HepG2 (cell line): ENCODE results near the gene ELP1. TPM values are rescaled to one million over a fixed set of nuclear protein-coding genes. Genes with fewer than 3 reads are reported as not detected.

ENCODE experiments used
- ARHGAP35 ChIP-seq: sonication (generic); formaldehyde crosslinking; IDR thresholded peaks from 2 replicates; pipeline ENCODE4 v1.9.0; 2022; ENCODE audit warnings: mild to moderate bottlenecking, inconsistent platforms, moderate library complexity, missing genetic modification reagents, borderline replicate concordance
- ATF5 ChIP-seq: sonication (generic); formaldehyde crosslinking; IDR thresholded peaks from 2 replicates; pipeline ENCODE4 v1.4.0; 2020; ENCODE audit warnings: mild to moderate bottlenecking, low read depth, missing genetic modification reagents
- DDIT3 ChIP-seq: sonication (generic); formaldehyde crosslinking; IDR thresholded peaks from 2 replicates; pipeline ENCODE4 v1.4.0; 2020; ENCODE audit warnings: mild to moderate bottlenecking, missing genetic modification reagents
- DZIP1 ChIP-seq: sonication (generic); formaldehyde crosslinking; IDR thresholded peaks from 2 replicates; pipeline ENCODE4 v1.5.0; 2020; ENCODE audit warnings: mild to moderate bottlenecking, missing genetic modification reagents
- EEA1 ChIP-seq: sonication (generic); formaldehyde crosslinking; IDR thresholded peaks from 2 replicates; pipeline ENCODE4 v1.5.1; 2020; ENCODE audit warnings: mild to moderate bottlenecking, missing genetic modification reagents, borderline replicate concordance
- NCOA2 ChIP-seq: sonication (generic); formaldehyde crosslinking; IDR thresholded peaks from 2 replicates; pipeline ENCODE4 v1.8.0; 2022; ENCODE audit warnings: inconsistent platforms
- NFE2L2 ChIP-seq: fragments of 150-350 bp; IDR thresholded peaks from 2 replicates; pipeline ENCODE4 v1.6.1; 2014; ENCODE audit warnings: low read length
- PAXIP1 ChIP-seq: sonication (generic); formaldehyde crosslinking; conservative IDR thresholded peaks from 2 replicates; pipeline ENCODE4 v1.4.0; 2020; ENCODE audit warnings: mild to moderate bottlenecking, missing genetic modification reagents, moderate library complexity
- POGK ChIP-seq: sonication (generic); formaldehyde crosslinking; conservative IDR thresholded peaks from 2 replicates; pipeline ENCODE4 v1.8.0; 2022; ENCODE audit warnings: mild to moderate bottlenecking, moderate library complexity, missing genetic modification reagents
- ZNF121 ChIP-seq: sonication (generic); formaldehyde crosslinking; IDR thresholded peaks from 2 replicates; pipeline ENCODE4 v1.5.0; 2020; ENCODE audit warnings: mild to moderate bottlenecking, missing genetic modification reagents
- ZNF225 ChIP-seq: sonication (generic); formaldehyde crosslinking; IDR thresholded peaks from 2 replicates; pipeline ENCODE4 v1.4.0; 2020; ENCODE audit warnings: mild to moderate bottlenecking, missing genetic modification reagents
- ZNF251 ChIP-seq: sonication (generic); formaldehyde crosslinking; IDR thresholded peaks from 2 replicates; pipeline ENCODE4 v1.9.0; 2021; ENCODE audit warnings: mild to moderate bottlenecking, missing genetic modification reagents
- ZNF282 ChIP-seq: fragments of 450-650 bp; IDR thresholded peaks from 2 replicates; pipeline ENCODE4 v1.6.1; 2018; ENCODE audit not compliant: partially characterized antibody
- ZNF317 ChIP-seq: sonication (generic); formaldehyde crosslinking; IDR thresholded peaks from 2 replicates; pipeline ENCODE4 v1.5.0; 2020; ENCODE audit warnings: mild to moderate bottlenecking, missing genetic modification reagents
- ZNF512B ChIP-seq: sonication (generic); formaldehyde crosslinking; IDR thresholded peaks from 2 replicates; pipeline ENCODE4 v1.5.1; 2020; ENCODE audit warnings: missing genetic modification reagents, mild to moderate bottlenecking, borderline replicate concordance
- ZNF543 ChIP-seq: sonication (generic); formaldehyde crosslinking; IDR thresholded peaks from 2 replicates; pipeline ENCODE4 v1.4.0; 2020; ENCODE audit warnings: mild to moderate bottlenecking, missing genetic modification reagents
- ZNF644 ChIP-seq: IDR thresholded peaks from 2 replicates; pipeline ENCODE4 v1.6.1; 2016; ENCODE audit warnings: low read depth
- polyA plus RNA-seq, 8 experiments: library from polyadenylated mRNA; depleted of rRNA in 3 of 8; stranded (reverse) in 7 of 8; unstranded in 1 of 8; fragments of >200 nt; fragmentation: Illumina TruSeq in 4 of 8; extraction: Trizol in 4 of 8; gene quantifications; 2 replicates each; pipeline versions ENCODE4 v1.2.1 to v1.2.3, GENCODE V29; 2011 to 2016; ENCODE audit warnings: low read depth in 4 of 8, missing spikeins in 1 of 8, mixed read lengths in 1 of 8; ENCODE audit not compliant: insufficient read depth in 1 of 8
- total RNA-seq, 5 experiments: library from RNA; depleted of rRNA; stranded (reverse); fragments of >200 nt; fragmentation: Illumina TruSeq; extraction: Trizol; gene quantifications; 2 replicates each; pipeline ENCODE4 v1.2.3, GENCODE V29; 2016; ENCODE audit warnings: low read depth in 1 of 5

The ELP1 gene
- total and polyA plus RNA-seq, 2 of the 13 experiments (the other 11 are each of a cell fraction or from before 2014, with no cell fraction given): 157 to 275 TPM

- TF ChIP-seq PAXIP1 (CRISPR knock-in tag) (peak; percentile 39; the same call in 1 of the 2 replicates), DDIT3 (no peak), ZNF644 (no peak), ZNF543 (CRISPR knock-in tag) (peak; percentile 74; the same call in 1 of the 2 replicates), ZNF512B (CRISPR knock-in tag) (no peak), ZNF282 (no peak), NCOA2 (CRISPR knock-in tag) (no peak; the same call in 1 of the 2 replicates), ZNF121 (CRISPR knock-in tag) (no peak), DZIP1 (no peak), POGK (CRISPR knock-in tag) (peak; percentile 83), EEA1 (CRISPR knock-in tag) (no peak), ZNF317 (CRISPR knock-in tag) (peak; percentile 98), ZNF225 (no peak; the same call in 1 of the 2 replicates), NFE2L2 (no peak), ATF5 (peak; percentile 84; the same call in 1 of the 2 replicates), ARHGAP35 (CRISPR knock-in tag) (no peak; the same call in 1 of the 2 replicates), ZNF251 (0 out of 2 replicates have a peak, but pooled peaks have one; percentile 36)
Observed at GRCh38 chr9:108933718-108934322, at the start of gene ELP1 (continued).
